ENCODE results near the gene BICD2. TPM values are rescaled to one million over a fixed set of nuclear protein-coding genes. Genes with fewer than 3 reads are reported as not detected.

BICD2 gene
- total RNA-seq, 1 donor from 2014 or later: 37.3 TPM

DNA sequence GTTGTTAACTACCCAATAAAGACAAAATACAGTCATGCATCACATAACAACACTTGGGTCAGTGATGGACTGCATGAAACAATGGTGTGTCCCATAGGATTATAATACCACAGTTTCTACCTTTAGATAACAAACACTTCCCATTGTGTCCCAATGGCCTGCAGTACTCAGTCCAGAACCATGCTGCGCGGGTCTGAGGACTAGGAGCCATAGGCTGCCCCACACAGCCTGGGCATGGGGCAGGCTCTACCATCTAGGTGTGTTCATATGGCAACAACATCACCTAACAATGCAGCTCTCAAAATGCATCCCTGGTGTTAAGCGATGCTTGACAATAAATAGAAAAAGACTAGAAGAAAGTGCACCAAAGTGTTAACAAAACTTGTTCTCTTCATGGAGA lies 101.5 kb downstream of the BICD2 start:
- Histone ChIP-seq H3K36me3 (peaks cover 13% of the 10 kb centered on the region), H3K9me3 (replicated peaks) (no peaks in the 10 kb centered on the region), H3K27ac (replicated peaks) (no peak overlapping the region), H3K4me3 (no peak overlapping the region), H3K4me1 (peaks cover 58% of the 10 kb centered on the region), H3K27me3 (ENCODE audit: low read depth) (no peaks in the 10 kb centered on the region)
- no peak for DNase-seq
- intact Hi-C loops (cut with micrococcal nuclease): no loop called here
- TF ChIP-seq, protein P1, sequence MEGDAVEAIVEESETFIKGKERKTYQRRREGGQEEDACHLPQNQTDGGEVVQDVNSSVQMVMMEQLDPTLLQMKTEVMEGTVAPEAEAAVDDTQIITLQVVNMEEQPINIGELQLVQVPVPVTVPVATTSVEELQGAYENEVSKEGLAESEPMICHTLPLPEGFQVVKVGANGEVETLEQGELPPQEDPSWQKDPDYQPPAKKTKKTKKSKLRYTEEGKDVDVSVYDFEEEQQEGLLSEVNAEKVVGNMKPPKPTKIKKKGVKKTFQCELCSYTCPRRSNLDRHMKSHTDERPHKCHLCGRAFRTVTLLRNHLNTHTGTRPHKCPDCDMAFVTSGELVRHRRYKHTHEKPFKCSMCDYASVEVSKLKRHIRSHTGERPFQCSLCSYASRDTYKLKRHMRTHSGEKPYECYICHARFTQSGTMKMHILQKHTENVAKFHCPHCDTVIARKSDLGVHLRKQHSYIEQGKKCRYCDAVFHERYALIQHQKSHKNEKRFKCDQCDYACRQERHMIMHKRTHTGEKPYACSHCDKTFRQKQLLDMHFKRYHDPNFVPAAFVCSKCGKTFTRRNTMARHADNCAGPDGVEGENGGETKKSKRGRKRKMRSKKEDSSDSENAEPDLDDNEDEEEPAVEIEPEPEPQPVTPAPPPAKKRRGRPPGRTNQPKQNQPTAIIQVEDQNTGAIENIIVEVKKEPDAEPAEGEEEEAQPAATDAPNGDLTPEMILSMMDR (IDR thresholded peaks at IDR 0.05; ENCODE audit: borderline replicate concordance): no peak

DNA sequence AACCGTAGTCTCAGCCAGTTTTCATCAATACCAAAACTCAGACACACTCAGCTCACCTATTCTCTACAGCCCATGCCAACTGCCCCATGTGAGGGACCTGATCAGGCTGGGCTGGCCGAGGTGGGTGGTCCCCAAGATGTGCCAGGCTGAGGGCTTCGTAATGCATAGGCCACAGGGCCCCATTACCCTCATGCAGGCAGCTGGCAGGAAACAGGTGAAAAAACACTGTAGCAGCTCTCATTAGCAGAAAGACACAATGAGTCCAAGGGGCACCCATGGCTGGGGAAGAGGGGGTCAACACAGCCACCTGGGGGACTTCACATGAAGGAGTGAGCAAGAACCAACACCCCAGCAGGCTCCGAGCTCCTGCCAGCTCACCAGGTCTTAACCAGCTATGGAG lies 102.9 kb downstream of the BICD2 start:
- no peaks in the 10 kb centered on the region for H3K27me3 ChIP-seq (ENCODE audit: low read depth)
- H3K4me3 ChIP-seq: no peak overlapping the region
- peaks cover 12% of the 10 kb centered on the region for H3K36me3 ChIP-seq
- no peaks in the 10 kb centered on the region for H3K9me3 ChIP-seq (replicated peaks)
- TF ChIP-seq, protein P1 (IDR thresholded peaks at IDR 0.05; ENCODE audit: borderline replicate concordance): no peak
- DNase-seq: no peak
- intact Hi-C loops (cut with micrococcal nuclease): no loop called here
- peaks cover 54% of the 10 kb centered on the region for H3K4me1 ChIP-seq
- no peak overlapping the region for H3K27ac ChIP-seq (replicated peaks)

Other genes starting within 250 kb of the BICD2 start
- gene ECM2, start 228.8 kb downstream of the BICD2 start, total RNA-seq: 7.2 TPM
- 7.3 TPM for gene IPPK, start 94.7 kb downstream of the BICD2 start, total RNA-seq
- 4.9 TPM for gene ZNF484, start 113.2 kb upstream of the BICD2 start, total RNA-seq
- gene FGD3, start 182.7 kb upstream of the BICD2 start, total RNA-seq: 1.8 TPM

Measured in left ventricle myocardium inferior (tissue), 1 donor.